Right lobe of liver (tissue), 6 donors: ENCODE data around the gene SMIM35. TPM values are rescaled to one million over a fixed set of nuclear protein-coding genes. Genes with fewer than 3 reads are reported as not detected.

Experiments
- ATAC-seq, 4 donors: fragments of 200-7000 bp; cut with Tn5 transposase; one replicate each; pipeline ENCODE4 v1.9.1; 2020; ENCODE audit warnings: mild to moderate bottlenecking in 4 of 4, moderate library complexity in 4 of 4
- DNase-seq, 3 donors: peaks; one replicate each; pipeline ENCODE4 v3.0.0-alpha.2; 2020
- H3K27ac ChIP-seq, 3 donors: fragments of 200-600 bp; one replicate each; pipeline ENCODE4 v1.8.0; 2022
- H3K27me3 ChIP-seq, 2 donors: fragments of 200-600 bp; one replicate each; pipeline ENCODE4 v1.8.0; 2022
- H3K36me3 ChIP-seq, 4 donors: fragments of 200-600 bp; sonication (generic) in 1 of 4; one replicate each; pipeline versions ENCODE4 v1.5.1 to v1.8.0; 2017 to 2022; ENCODE audit warnings: control low read depth in 1 of 4
- H3K4me1 ChIP-seq, 4 donors: fragments of 200-600 bp; sonication (generic) in 1 of 4; one replicate each; pipeline versions ENCODE4 v1.5.1 to v1.8.0; 2017 to 2022; ENCODE audit warnings: control low read depth in 1 of 4
- H3K4me3 ChIP-seq, 3 donors: fragments of 200-600 bp; one replicate each; pipeline ENCODE4 v1.8.0; 2022
- H3K9me3 ChIP-seq, 4 donors: fragments of 200-600 bp; sonication (generic) in 1 of 4; one replicate each; pipeline versions ENCODE4 v1.5.1 to v1.8.0; 2017 to 2022; ENCODE audit warnings: control low read depth in 1 of 4
- POLR2A ChIP-seq: fragments of 450-650 bp; IDR thresholded peaks from one replicate; pipeline ENCODE4 v1.6.1; 2017; ENCODE audit warnings: antibody characterized with exemption, mild to moderate bottlenecking
- WGBS: methylation state at CpG from one replicate; pipeline ENCODE4 v1.1.6; 2018; ENCODE audit warnings: low coverage, low lambda C conversion rate; ENCODE audit not compliant: insufficient coverage; ENCODE audit errors: missing lambda C conversion rate; 5-methylcytosine and 5-hydroxymethylcytosine counted together
- intact Hi-C, 2 donors: fragments of 100-400 bp; cut with DNase I; formaldehyde crosslinking; loops; one replicate each; pipeline versions ENCODE4 v1.11.2 to v1.14.1; 2022
- total RNA-seq, 6 experiments: library from RNA; depleted of rRNA in 2 of 6; stranded (reverse); fragments of >200 nt in 2 of 6; fragmentation: NEBNext Ultra II Directional in 3 of 6; extraction: Animal tissue kit (Norgen Biotek cat#: 25700) in 3 of 6; gene quantifications; one replicate each; pipeline versions ENCODE4 v1.1.0 to v1.2.4, GENCODE V29; 2016 to 2023
- TF ChIP-seq, protein P1 (sequence below), 4 donors: fragments of 200-600 bp in 3 of 4; fragments of 450-650 bp in 1 of 4; IDR thresholded peaks; one replicate each; pipeline versions ENCODE4 v1.5.1 to v1.8.0; 2016 to 2022; ENCODE audit warnings: antibody characterized with exemption in 4 of 4, mild to moderate bottlenecking in 2 of 4
- donor health status: DM: no; HTN: yes; CAD: no.
- donor health status: DM: no; HTN: no; CAD: no.
- donor health status: DM: no; HTN: no; CAD: no.
- donor health status: DM: no; HTN: yes; CAD: no.
- donor health status: DM: no; HTN: yes; CAD: no.

SMIM35 gene
- total RNA-seq, 6 experiments from 2014 or later: not detected

GRCh38 chr11:118017111-118017510, 69.7 kb downstream of the SMIM35 start:
- 23% methylated on average over 2 of the region's 3 CpGs for WGBS
- ATAC-seq: no peak

GRCh38 chr11:118016104-118016503, 70.7 kb downstream of the SMIM35 start:
- WGBS: 28% methylated on average over 2 of the region's 4 CpGs

More at GRCh38 chr11:118017111-118017510, 69.7 kb downstream of the SMIM35 start:
- H3K36me3 ChIP-seq: no peaks in the 10 kb centered on the region
- no peaks in the 10 kb centered on the region for H3K4me1 ChIP-seq
- TF ChIP-seq POLR2A: no peak
- TF ChIP-seq, protein P1, sequence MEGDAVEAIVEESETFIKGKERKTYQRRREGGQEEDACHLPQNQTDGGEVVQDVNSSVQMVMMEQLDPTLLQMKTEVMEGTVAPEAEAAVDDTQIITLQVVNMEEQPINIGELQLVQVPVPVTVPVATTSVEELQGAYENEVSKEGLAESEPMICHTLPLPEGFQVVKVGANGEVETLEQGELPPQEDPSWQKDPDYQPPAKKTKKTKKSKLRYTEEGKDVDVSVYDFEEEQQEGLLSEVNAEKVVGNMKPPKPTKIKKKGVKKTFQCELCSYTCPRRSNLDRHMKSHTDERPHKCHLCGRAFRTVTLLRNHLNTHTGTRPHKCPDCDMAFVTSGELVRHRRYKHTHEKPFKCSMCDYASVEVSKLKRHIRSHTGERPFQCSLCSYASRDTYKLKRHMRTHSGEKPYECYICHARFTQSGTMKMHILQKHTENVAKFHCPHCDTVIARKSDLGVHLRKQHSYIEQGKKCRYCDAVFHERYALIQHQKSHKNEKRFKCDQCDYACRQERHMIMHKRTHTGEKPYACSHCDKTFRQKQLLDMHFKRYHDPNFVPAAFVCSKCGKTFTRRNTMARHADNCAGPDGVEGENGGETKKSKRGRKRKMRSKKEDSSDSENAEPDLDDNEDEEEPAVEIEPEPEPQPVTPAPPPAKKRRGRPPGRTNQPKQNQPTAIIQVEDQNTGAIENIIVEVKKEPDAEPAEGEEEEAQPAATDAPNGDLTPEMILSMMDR (IDR thresholded peaks at IDR 0.05): no peak
- no peaks in the 10 kb centered on the region for H3K27me3 ChIP-seq
- DNase-seq: no peak
- no peak overlapping the region for H3K4me3 ChIP-seq
- no peaks in the 10 kb centered on the region for H3K9me3 ChIP-seq
- intact Hi-C loops: no loop called here
- H3K27ac ChIP-seq: no peak overlapping the region

DNA sequence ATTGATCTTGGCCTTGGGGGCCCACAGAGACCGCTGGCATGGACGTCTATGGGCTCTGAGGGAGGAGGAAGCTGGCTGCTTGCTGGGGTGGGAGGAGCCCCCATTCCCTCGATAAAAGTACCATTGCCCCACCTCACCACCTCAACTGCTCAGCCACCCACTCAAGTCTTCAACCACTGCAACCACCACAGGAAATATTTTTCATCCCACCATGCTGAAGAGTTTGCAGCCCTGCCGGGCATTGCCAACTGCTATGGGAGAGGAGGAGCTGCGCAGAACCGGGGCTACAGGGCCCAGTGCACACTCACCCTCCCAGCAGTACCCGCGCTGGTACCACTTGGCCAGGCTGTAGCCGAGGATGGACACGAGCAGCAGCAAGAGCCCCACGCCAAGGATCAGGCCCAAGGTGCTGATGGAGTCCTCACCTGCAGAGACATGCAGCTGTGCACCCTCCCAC, 71.3 kb downstream of the SMIM35 start:
- no peaks in the 10 kb centered on the region for H3K27me3 ChIP-seq
- no peak for ATAC-seq
- no peak overlapping the region for H3K4me3 ChIP-seq
- 56% methylated on average over 5 of the region's 11 CpGs for WGBS
- H3K4me1 ChIP-seq: peaks cover 0 to 7% (median 0%) of the 10 kb centered on the region in 4 donors
- no peaks in the 10 kb centered on the region for H3K9me3 ChIP-seq
- intact Hi-C loops: no loop called here
- TF ChIP-seq POLR2A: no peak
- TF ChIP-seq, protein P1 (IDR thresholded peaks at IDR 0.05): no peak
- no peak for DNase-seq
- no peak overlapping the region for H3K27ac ChIP-seq
- no peaks in the 10 kb centered on the region for H3K36me3 ChIP-seq

More at GRCh38 chr11:118016104-118016503, 70.7 kb downstream of the SMIM35 start:
- intact Hi-C loops: no loop called here
- no peak overlapping the region for H3K4me3 ChIP-seq
- no peak overlapping the region for H3K27ac ChIP-seq
- ATAC-seq (no peak), DNase-seq (no peak)
- no peaks in the 10 kb centered on the region for H3K27me3 ChIP-seq
- no peaks in the 10 kb centered on the region for H3K9me3 ChIP-seq
- TF ChIP-seq, protein P1 (IDR thresholded peaks at IDR 0.05): no peak
- no peak for TF ChIP-seq POLR2A
- peaks cover 0 to 2% (median 0%) of the 10 kb centered on the region in 4 donors for H3K4me1 ChIP-seq
- no peaks in the 10 kb centered on the region for H3K36me3 ChIP-seq

DNA sequence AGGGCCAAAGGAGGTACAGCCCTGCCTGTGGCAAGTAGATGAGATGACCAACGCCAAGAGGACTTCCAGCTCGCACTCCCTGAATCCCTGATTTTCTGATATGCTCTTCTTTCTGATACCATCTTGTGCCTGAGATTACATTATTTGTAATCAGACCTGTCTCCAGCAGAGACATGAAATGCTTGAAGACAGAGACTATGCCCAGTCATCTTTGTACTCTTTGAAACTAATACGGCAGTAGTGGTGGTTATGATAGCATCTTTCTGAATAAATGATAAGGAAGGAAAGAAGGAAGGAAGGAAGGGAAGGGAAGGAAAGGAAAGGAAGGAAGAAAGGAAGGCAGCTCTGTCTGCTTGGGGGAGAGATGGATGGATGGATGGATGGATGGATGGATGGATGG, 72.7 kb downstream of the SMIM35 start:
- ATAC-seq (no peak), DNase-seq (no peak)
- H3K36me3 ChIP-seq: no peaks in the 10 kb centered on the region
- TF ChIP-seq, protein P1 (IDR thresholded peaks at IDR 0.05): no peak
- no peak for TF ChIP-seq POLR2A
- no peaks in the 10 kb centered on the region for H3K27me3 ChIP-seq
- peaks cover 0 to 10% (median 0%) of the 10 kb centered on the region in 4 donors for H3K4me1 ChIP-seq
- no peak overlapping the region for H3K27ac ChIP-seq
- no peak overlapping the region for H3K4me3 ChIP-seq
- intact Hi-C loops: no loop called here
- WGBS: 83% methylated on average over 3 of the region's 3 CpGs
- H3K9me3 ChIP-seq: no peaks in the 10 kb centered on the region
